Muscle layer of duodenum (tissue), 2 donors: ENCODE data around the gene PPP1R26.

Source experiments
- H3K27ac ChIP-seq: one replicate; pipeline ENCODE4 v1.7.0; 2013; ENCODE audit warnings: mild to moderate bottlenecking, low read length
- H3K27me3 ChIP-seq: one replicate; pipeline ENCODE4 v1.7.0; 2013; ENCODE audit warnings: low read depth, mild to moderate bottlenecking, control low read depth, low read length
- H3K36me3 ChIP-seq, 2 donors: one replicate each; pipeline ENCODE4 v1.7.0; 2013; ENCODE audit warnings: low read length in 2 of 2, control low read depth in 1 of 2, mild to moderate bottlenecking in 1 of 2; ENCODE audit not compliant: insufficient read depth in 2 of 2, control insufficient read depth in 1 of 2
- H3K4me1 ChIP-seq, 2 donors: one replicate each; pipeline ENCODE4 v1.7.0; 2013; ENCODE audit warnings: low read length in 2 of 2, mild to moderate bottlenecking in 2 of 2, control low read depth in 1 of 2, moderate library complexity in 1 of 2; ENCODE audit not compliant: insufficient read depth in 2 of 2, control insufficient read depth in 1 of 2
- H3K4me3 ChIP-seq, 2 donors: one replicate each; pipeline ENCODE4 v1.7.0; 2013; ENCODE audit warnings: low read length in 2 of 2, low read depth in 1 of 2, mild to moderate bottlenecking in 1 of 2
- H3K9me3 ChIP-seq, 2 donors: one replicate each; pipeline ENCODE4 v1.7.0; 2013; ENCODE audit warnings: low read length in 2 of 2, control low read depth in 1 of 2, mild to moderate bottlenecking in 1 of 2; ENCODE audit not compliant: control insufficient read depth in 1 of 2
- donor health status: healthy.

Gene PPP1R26

DNA sequence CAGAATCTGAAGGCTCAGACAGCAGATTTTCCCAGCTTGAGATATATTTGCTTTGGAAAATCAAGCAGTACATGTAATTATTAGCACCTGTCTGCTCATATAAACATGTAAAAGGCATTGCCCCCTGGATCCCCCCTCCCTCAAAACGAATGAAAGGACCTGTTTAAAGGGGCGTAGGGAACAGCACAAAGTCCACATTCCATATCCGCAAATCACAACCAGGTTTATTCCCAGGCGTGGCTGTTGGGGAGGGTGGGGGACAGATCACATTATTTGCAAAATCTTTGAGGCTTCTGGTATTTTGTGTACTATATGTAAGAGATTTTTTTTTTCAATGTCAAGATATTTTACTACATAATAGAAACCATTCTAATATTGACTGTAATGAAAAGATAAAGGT, 12.2 kb downstream of the PPP1R26 start:
- H3K4me3 ChIP-seq: no peak overlapping the region
- no peaks in the 10 kb centered on the region for H3K9me3 ChIP-seq
- no peak overlapping the region for H3K27ac ChIP-seq
- H3K27me3 ChIP-seq: no peaks in the 10 kb centered on the region
- no peaks in the 10 kb centered on the region for H3K4me1 ChIP-seq
- peaks cover 0 to 19% of the 10 kb centered on the region in 2 donors for H3K36me3 ChIP-seq

GRCh38 chr9:135492886-135493669, 13.5 kb downstream of the PPP1R26 start:
- Histone ChIP-seq H3K4me3 (no peak overlapping the region), H3K4me1 (no peaks in the 10 kb centered on the region), H3K36me3 (peaks cover 0 to 6% of the 10 kb centered on the region in 2 donors), H3K27me3 (no peaks in the 10 kb centered on the region), H3K27ac (no peak overlapping the region), H3K9me3 (no peaks in the 10 kb centered on the region)

DNA sequence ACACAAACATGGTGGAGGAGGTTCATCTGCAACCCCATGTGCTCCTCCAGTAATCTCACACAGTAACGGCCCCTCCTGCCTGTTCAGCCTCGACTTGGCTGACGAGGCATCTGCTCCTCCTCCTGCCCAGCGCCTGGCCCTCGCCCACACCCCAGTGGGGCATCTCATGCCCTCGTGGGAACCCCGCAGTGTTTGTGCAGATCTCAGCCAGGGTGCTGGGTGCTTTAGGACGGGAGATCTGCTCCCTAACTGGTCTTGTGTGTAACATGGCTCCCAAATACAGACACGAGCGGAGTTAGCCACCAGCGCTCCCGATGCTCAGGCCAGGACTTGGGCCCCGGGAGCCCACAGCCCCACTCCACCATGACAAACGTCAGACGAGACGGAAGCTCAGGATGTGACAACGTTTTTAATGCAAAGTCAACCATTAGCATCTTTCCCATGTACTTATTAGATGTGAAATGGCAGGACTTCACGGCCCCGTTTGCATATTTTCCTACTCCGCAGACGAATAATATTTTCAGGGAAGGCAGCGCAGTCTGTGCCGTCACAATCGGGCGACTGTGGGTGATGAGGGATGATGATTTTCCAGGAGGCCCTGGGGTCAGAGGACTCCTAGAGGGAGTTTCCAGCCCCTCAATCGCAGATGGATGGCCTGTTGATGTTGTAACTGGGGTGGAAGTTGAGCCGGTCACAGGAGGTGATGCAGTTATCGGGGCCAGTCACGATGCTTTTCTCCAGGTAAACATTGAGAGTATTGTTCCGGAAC, 15.4 kb downstream of the PPP1R26 start:
- Histone ChIP-seq H3K36me3 (no peaks in the 10 kb centered on the region), H3K27me3 (no peaks in the 10 kb centered on the region), H3K27ac (no peak overlapping the region), H3K4me1 (peaks cover 0 to 7% of the 10 kb centered on the region in 2 donors), H3K9me3 (no peaks in the 10 kb centered on the region), H3K4me3 (no peak overlapping the region)

DNA sequence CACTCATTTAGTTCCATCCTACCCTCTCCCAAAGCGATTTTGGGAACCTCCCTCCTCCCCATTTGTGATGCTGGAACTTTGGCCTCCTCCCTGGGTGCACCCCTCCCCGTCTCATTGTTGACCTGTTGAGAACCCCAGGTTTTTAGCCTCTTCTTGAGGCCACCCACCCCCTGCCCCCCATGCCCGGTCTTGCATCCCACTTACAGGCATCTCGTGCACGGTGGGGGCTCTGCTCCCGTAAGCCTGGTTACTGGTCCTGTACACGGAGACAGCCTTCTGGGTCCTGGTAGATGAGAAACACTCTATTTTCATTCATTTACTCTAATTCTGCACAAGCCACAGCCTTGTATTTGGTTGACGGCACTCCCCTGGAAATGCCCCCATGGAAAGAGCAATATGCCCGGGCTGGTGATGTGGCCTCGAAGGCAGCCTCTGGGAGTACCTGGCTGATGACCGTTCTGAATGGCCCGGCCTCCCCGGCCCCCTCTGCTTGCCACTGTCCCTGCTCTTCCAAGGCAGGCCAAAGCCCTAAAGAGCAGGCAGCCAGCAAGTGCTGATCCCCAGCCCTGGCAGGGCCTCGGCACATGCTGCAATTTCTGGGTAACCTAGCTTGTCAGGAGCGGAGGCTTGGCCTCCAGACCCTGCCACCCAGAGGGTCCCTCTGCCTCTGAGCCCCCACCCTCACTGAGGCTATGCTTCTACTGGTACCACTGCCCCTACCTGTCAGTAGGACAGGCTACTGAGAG, 19.0 kb downstream of the PPP1R26 start:
- Histone ChIP-seq H3K27me3 (no peaks in the 10 kb centered on the region), H3K36me3 (peaks cover 3 to 12% of the 10 kb centered on the region in 2 donors), H3K4me1 (peaks cover 6 to 22% of the 10 kb centered on the region in 2 donors), H3K27ac (no peak overlapping the region), H3K4me3 (no peak overlapping the region), H3K9me3 (no peaks in the 10 kb centered on the region)

DNA sequence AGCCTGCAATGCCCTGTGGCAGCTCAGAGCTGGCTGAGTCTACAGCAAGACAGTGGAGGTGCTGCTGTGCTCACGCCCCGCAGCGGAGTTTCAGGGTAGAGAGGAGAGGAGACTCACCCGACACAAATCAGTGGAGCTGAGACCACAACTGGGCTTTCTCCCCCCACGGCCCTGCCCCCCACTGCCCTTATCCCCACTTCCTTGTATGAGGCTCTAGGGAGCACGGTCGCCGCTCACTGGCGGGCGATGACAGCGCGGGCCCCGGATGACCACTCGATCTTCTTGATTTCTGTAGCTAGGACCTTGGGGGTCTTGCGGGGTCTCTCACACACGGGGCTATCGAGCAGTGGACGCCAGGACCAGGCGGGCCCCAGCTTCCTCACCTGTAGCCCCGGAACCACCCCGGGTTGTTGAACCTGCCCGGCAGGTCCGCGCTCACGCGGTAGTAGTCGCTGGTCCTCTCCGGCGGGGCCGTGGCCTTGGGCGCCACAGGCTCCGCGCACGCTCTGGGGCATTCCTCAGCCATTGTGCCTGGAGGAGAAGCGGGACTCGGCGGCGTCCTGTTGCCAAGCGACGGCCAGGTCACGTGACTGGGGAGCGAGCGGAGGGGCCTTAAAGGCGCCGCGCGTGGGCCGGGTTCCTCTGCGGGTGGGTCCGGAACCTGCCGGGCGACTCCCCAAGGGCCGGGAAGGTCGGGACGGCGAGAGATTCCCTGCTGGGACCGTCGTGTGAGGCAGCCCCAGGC, 19.9 kb downstream of the PPP1R26 start:
- peaks cover 6 to 22% of the 10 kb centered on the region in 2 donors for H3K4me1 ChIP-seq
- H3K4me3 ChIP-seq: peak overlapping the region; percentile 81 to 93
- no peak overlapping the region for H3K27ac ChIP-seq
- H3K27me3 ChIP-seq: no peaks in the 10 kb centered on the region
- H3K36me3 ChIP-seq: peaks cover 9 to 20% of the 10 kb centered on the region in 2 donors
- no peaks in the 10 kb centered on the region for H3K9me3 ChIP-seq

DNA sequence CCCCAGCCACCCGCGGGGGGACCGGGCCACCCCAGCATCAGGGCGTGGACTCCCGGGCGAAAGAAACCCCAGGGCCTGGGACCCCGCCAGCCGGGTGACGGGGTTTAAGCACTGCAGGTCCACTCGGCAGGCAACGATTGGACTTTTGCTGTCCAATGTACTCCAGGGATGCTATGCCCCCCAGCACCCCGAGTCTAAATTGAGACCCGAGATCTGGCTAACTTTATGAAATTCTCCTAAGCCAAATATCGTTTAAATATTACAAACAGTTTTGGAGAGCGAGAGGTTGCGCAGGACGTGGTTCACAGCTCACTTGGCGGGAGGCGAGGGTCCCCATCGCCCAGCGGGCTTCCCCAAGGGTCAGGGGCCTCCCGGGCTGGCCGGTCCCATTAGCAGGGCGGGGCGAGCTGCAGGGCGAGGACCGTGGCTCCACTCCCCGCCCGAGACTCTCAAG, 20.5 kb downstream of the PPP1R26 start:
- H3K27ac ChIP-seq: no peak overlapping the region
- H3K4me1 ChIP-seq: peaks cover 6 to 26% of the 10 kb centered on the region in 2 donors
- no peaks in the 10 kb centered on the region for H3K9me3 ChIP-seq

DNA sequence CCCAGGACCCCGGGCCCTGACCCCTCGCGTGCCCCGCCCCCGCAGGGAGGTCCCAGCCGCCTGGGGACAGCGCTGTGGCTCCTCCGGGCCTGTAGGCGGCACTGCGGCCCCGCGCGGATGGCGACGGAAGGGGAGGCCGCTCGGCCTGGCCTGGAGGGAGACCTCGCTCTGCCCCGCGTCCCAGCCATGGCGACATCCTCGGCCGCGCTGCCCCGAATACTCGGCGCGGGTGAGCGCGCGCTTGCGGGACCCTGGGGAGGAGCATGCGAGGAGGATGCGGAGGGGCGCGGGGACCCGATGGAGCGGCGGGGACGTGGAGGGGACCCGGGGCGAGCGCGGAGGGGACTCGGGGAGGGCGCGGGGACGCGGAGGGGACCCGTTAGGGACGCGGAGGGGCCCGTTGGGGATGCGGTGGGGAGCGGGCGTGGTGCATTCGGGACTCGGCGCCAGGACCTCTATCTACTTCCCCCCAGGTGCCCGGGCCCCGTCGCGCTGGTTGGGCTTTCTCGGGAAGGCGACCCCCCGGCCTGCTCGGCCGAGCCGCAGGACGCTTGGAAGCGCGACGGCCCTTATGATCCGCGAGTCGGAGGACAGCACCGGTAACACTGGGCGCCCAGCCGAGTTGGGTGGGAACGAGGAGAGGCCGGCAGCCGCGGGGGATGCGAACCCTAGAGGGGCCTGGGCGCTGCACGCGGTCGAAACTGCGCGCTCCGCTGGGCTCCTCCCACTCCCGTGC, 21.1 kb downstream of the PPP1R26 start, which contains the start of gene MRPS2:
TSS of gene MRPS2 (plus strand) at position 158 of the 736 bp plus-strand sequence. CDS start at position 187, 29 bp downstream.
- H3K27me3 ChIP-seq: no peaks in the 10 kb centered on the region
- H3K36me3 ChIP-seq: peaks cover 9 to 28% of the 10 kb centered on the region in 2 donors

More for the DNA sequence above, 20.5 kb downstream of the PPP1R26 start:
- no peaks in the 10 kb centered on the region for H3K27me3 ChIP-seq
- H3K4me3 ChIP-seq: peak overlapping the region; percentile 81 to 93
- peaks cover 9 to 26% of the 10 kb centered on the region in 2 donors for H3K36me3 ChIP-seq

GRCh38 chr9:135501261-135502167, 21.9 kb downstream of the PPP1R26 start:
- H3K9me3 ChIP-seq: no peaks in the 10 kb centered on the region
- H3K4me1 ChIP-seq: peaks cover 6 to 27% of the 10 kb centered on the region in 2 donors
- H3K27ac ChIP-seq: peak overlapping the region; percentile 23
- no peaks in the 10 kb centered on the region for H3K27me3 ChIP-seq
- H3K36me3 ChIP-seq: peaks cover 9 to 28% of the 10 kb centered on the region in 2 donors
- H3K4me3 ChIP-seq: peak overlapping the region; percentile 81 to 93

More for the DNA sequence above, 21.1 kb downstream of the PPP1R26 start, which contains the start of gene MRPS2:
- peak within 1 kb of the TSS; percentile 23 for H3K27ac ChIP-seq
- H3K9me3 ChIP-seq: no peaks in the 10 kb centered on the region
- H3K4me3 ChIP-seq: peak within 1 kb of the TSS; percentile 81 to 93
- H3K4me1 ChIP-seq: peaks cover 6 to 27% of the 10 kb centered on the region in 2 donors

DNA sequence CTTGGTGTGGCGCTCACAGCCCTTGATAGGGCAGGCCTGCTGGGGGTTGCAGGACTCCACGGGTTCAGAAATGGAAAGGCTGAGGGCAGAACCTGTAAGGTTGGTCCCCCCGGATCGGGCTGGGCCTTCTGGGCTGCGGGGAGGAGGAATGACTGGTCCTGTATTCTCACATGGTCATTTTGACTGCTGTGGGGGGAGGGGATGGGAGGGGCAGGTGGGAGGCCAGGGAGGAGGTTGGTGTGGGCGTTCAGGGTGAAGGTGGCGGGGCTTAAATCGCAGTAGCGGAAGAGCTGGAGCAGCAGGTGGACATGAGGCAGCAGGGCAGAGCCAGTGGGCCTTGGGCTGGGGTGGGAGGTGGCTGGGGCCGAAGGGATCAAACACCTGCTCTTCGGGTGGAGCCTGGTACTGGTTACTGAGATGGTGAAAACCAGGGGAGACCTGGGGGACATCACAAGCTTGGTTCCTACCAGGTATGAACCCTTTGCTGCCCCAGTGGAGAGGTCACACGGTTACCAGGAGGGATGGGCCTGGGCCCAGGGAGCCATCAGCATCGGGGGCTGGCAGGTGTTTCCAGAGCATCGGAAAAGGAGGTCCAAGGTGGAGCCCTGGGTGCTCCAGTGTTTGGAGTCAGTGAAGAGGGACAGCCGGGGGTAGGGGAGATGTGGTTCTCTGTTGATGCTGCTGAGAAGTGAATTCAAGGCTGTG, 22.7 kb downstream of the PPP1R26 start:
- Histone ChIP-seq H3K36me3 (peaks cover 9 to 28% of the 10 kb centered on the region in 2 donors), H3K9me3 (no peaks in the 10 kb centered on the region), H3K27ac (no peak overlapping the region), H3K4me1 (peaks cover 6 to 27% of the 10 kb centered on the region in 2 donors), H3K4me3 (peak overlapping the region; percentile 81 to 93), H3K27me3 (no peaks in the 10 kb centered on the region)
